Measurements from ENCODE around the gene MCAT.

DNA sequence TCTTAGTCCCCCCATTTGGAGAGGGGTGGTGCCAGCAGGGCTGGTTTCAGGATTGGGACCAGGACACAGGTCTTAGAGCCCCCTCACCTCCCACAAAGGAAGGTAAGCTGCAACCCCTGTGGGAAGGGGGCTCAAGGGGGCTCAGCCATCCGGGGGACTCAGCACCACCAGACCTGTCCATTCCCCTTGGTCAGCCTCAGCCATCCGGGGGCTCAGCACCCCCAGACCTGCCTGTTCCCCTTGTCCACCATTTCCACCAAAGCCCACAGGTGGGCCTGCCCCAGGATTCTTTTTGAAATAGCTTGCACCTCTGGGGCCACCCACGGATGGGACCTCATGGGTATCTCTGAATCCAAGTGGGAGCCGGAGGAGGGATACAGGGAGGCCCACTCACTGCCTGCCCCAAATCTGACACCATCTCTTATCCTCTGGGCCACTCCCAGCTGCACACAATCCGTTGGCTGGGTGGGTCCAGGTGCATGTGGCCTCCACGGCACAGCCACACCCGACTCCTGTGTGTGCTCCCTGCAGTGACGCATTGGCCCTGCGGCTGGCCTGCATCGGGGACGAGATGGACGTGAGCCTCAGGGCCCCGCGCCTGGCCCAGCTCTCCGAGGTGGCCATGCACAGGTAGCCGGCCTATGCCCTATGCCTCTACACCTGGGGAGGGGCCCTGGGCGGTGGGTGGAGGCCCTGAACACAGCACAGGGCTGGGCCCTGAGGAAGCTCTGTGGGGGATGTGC, 15.9 kb downstream of the MCAT start:
- TF ChIP-seq POLR2AphosphoS5 (IDR thresholded peaks at IDR 0.05), result no peak
- no peak for TF ChIP-seq POLR2A (IDR thresholded peaks at IDR 0.05)

Measured in gastroesophageal sphincter (tissue), 2 donors.